Kidney (tissue), 14 donors: ENCODE measurements around the gene GPC3. TPM values are rescaled to one million over a fixed set of nuclear protein-coding genes. Genes with fewer than 3 reads are reported as not detected.

Source experiments
- DNase-seq, 5 donors: peaks; one replicate each; pipeline ENCODE4 v3.0.0-alpha.2; 2013 to 2020
- FAIRE-seq: peaks from 2 replicates; lab custom pipeline; 2012; peaks lifted over from hg19 to GRCh38; lab: Jason Lieb, UNC
- H3K27ac ChIP-seq, 2 donors: one replicate each; pipeline ENCODE4 v1.7.0; 2013; ENCODE audit warnings: low read depth in 2 of 2, low read length in 2 of 2, inconsistent platforms in 1 of 2
- H3K27me3 ChIP-seq: one replicate; pipeline ENCODE4 v1.7.1; 2013; ENCODE audit warnings: low read length, inconsistent platforms; ENCODE audit not compliant: control insufficient read depth, insufficient read depth
- H3K36me3 ChIP-seq, 3 donors: one replicate each; pipeline versions ENCODE4 v1.7.0 to v1.7.1; 2013; ENCODE audit warnings: low read length in 3 of 3, control low read depth in 1 of 3, inconsistent platforms in 1 of 3; ENCODE audit not compliant: insufficient read depth in 3 of 3, control insufficient read depth in 2 of 3
- H3K4me1 ChIP-seq, 3 donors: one replicate each; pipeline versions ENCODE4 v1.7.0 to v1.7.1; 2013; ENCODE audit warnings: low read length in 3 of 3, inconsistent platforms in 1 of 3, low read depth in 1 of 3; ENCODE audit not compliant: control insufficient read depth in 2 of 3, insufficient read depth in 2 of 3
- H3K4me3 ChIP-seq, 3 donors: one replicate each; pipeline versions ENCODE4 v1.7.0 to v1.8.1; 2013; ENCODE audit warnings: low read length in 3 of 3, control low read depth in 1 of 3, inconsistent platforms in 1 of 3
- H3K9ac ChIP-seq, 3 donors: one replicate each; pipeline versions ENCODE4 v1.7.0 to v1.7.1; 2013; ENCODE audit warnings: low read length in 3 of 3, control low read depth in 1 of 3, inconsistent platforms in 1 of 3
- H3K9me3 ChIP-seq, 3 donors: one replicate each; pipeline versions ENCODE4 v1.7.0 to v1.7.1; 2013; ENCODE audit warnings: low read length in 3 of 3, control low read depth in 1 of 3, inconsistent platforms in 1 of 3; ENCODE audit not compliant: control insufficient read depth in 2 of 3, insufficient read depth in 1 of 3
- intact Hi-C: fragments of 100-400 bp; cut with DNase I; formaldehyde crosslinking; loops from one replicate; pipeline ENCODE4 v1.11.1; 2022
- polyA plus RNA-seq: library from polyadenylated mRNA; stranded (reverse); fragments of 350-450 nt; fragmentation: Illumina TruSeq; extraction: RNeasy Lipid Tissue Mini Kit (QIAGEN cat#74804); gene quantifications from one replicate; pipeline ENCODE4 v1.2.3, GENCODE V29; 2014; ENCODE audit warnings: low read depth, low replicate concordance; ENCODE audit not compliant: insufficient read depth
- total RNA-seq: library from RNA; stranded (reverse); fragmentation: NEBNext Ultra II Directional; extraction: Animal tissue kit (Norgen Biotek cat#: 25700); gene quantifications from one replicate; pipeline ENCODE4 v1.2.1, GENCODE V29; 2021
- TF ChIP-seq, protein P1 (sequence below): IDR thresholded peaks from 3 replicates; pipeline ENCODE4 v1.5.1; 2012; ENCODE audit warnings: mild to moderate bottlenecking, moderate library complexity, borderline replicate concordance; ENCODE audit not compliant: insufficient read depth; ENCODE audit errors: extremely low read depth
- donor health status: control.
- donor health status: control.
- donor health status: control.
- donor health status: control.
- donor health status: control.
- donor health status: DM: yes; HTN: yes; CAD: no.
- donor health status: Normal renal cell carcinoma (clear cell type).

Gene GPC3
- total and polyA plus RNA-seq, 2 donors from 2014 or later: 43.0 to 52.5 TPM

GRCh38 chrX:134026565-134027311 is 41.3 kb upstream of the GPC3 start:
- Histone ChIP-seq H3K36me3 (no peaks in the 10 kb centered on the region), H3K27me3 (no peaks in the 10 kb centered on the region), H3K9me3 (no peaks in the 10 kb centered on the region), H3K4me1 (no peaks in the 10 kb centered on the region), H3K27ac (no peak overlapping the region), H3K4me3 (peak overlapping the region; percentile 8 to 58 (median 43)), H3K9ac (peak overlapping the region in 2 of 3 donors; percentile 0 to 28)
- intact Hi-C loops: no loop called here
- FAIRE-seq (peak; percentile 29), DNase-seq (peak in 4 of 5 donors; percentile 63 to 94 (median 79))
- TF ChIP-seq, protein P1, sequence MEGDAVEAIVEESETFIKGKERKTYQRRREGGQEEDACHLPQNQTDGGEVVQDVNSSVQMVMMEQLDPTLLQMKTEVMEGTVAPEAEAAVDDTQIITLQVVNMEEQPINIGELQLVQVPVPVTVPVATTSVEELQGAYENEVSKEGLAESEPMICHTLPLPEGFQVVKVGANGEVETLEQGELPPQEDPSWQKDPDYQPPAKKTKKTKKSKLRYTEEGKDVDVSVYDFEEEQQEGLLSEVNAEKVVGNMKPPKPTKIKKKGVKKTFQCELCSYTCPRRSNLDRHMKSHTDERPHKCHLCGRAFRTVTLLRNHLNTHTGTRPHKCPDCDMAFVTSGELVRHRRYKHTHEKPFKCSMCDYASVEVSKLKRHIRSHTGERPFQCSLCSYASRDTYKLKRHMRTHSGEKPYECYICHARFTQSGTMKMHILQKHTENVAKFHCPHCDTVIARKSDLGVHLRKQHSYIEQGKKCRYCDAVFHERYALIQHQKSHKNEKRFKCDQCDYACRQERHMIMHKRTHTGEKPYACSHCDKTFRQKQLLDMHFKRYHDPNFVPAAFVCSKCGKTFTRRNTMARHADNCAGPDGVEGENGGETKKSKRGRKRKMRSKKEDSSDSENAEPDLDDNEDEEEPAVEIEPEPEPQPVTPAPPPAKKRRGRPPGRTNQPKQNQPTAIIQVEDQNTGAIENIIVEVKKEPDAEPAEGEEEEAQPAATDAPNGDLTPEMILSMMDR: peak; percentile 46

DNA sequence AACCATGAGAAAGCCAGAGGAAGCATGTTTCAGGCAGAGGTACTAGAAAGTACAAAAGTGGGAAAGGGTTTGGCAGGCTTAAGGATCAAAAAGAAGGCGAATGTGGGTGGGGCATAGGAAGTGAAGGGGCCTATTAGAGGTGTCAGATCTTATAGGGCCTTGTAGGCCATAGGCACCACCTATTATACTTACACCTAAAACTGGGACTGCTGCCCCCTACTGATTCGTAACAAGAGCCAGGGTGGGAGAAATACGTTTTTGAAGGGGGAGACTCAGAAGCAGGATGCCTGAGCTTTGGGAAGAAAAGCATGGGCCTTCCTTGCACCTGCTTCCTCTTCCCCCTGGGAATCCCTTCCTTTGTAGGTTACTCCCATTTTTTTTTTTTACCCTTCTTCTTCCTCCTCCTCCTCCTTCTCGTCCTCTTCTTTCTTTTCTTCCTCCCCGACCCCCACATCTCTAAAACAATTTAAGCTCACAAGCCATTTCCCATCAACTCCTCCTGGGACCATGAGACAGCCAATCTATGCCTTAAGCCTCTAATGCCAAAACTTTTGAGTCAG is 40.7 kb upstream of the GPC3 start:
- intact Hi-C loops: no loop called here
- H3K27me3 ChIP-seq: no peaks in the 10 kb centered on the region
- DNase-seq: peak in 1 of 5 donors; percentile 36
- no peak overlapping the region for H3K27ac ChIP-seq
- H3K9me3 ChIP-seq: no peaks in the 10 kb centered on the region
- H3K4me3 ChIP-seq: peak overlapping the region; percentile 8 to 58 (median 43)
- H3K4me1 ChIP-seq: no peaks in the 10 kb centered on the region
- peak overlapping the region in 1 of 3 donors; percentile 28 for H3K9ac ChIP-seq
- FAIRE-seq: no peak
- H3K36me3 ChIP-seq: no peaks in the 10 kb centered on the region
- TF ChIP-seq, protein P1: no peak

DNA sequence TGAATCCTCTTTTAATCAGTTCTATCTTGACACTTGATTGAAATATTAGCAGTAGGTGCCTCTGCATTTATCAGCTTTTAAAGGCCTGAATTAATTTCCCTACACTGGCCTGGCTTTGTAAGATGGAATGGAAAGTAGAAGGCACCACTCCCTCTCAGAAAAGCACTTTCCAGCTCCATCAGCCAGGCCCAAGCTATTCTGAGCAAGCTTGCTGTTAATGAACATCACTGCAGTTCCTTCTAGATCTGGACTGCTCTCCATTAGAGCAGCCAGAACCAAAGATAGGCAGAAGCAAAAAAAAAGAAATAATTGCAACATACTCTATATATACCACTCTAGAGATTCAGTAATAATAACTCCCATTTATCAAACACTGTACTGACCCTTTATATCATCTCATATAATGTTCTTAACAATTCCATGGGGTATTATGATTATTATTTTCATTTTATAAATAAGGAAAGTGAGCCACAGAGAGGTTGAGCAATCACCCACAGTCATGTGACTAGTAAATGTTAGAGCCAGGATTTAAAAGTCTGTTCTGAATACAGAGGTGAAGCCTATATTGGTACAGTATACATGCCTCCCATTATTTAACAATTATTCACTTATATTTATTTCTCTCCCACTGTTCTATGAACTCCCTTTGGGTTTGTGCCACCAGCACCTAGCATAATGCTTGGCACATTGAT is 39.4 kb upstream of the GPC3 start:
- Histone ChIP-seq H3K9ac (no peak overlapping the region), H3K27ac (no peak overlapping the region), H3K4me1 (no peaks in the 10 kb centered on the region), H3K27me3 (no peaks in the 10 kb centered on the region), H3K4me3 (no peak overlapping the region), H3K36me3 (no peaks in the 10 kb centered on the region), H3K9me3 (no peaks in the 10 kb centered on the region)
- intact Hi-C loops: no loop called here
- DNase-seq: no peak
- TF ChIP-seq, protein P1: no peak
- FAIRE-seq: no peak
